HTERT RPE-1 (cell line): ENCODE measurements around the gene CCDC38.
"Not testable (repeated sequence)": the region's sequence is repeated elsewhere in the genome, so short reads cannot be mapped to it uniquely, and the experiment has no call there.

Source experiments
- in situ Hi-C: fragments of 300-500 bp; cut with MboI; formaldehyde crosslinking; loops from 4 replicates; pipeline ENCODE4 v1.14.3; 2020; ENCODE audit warnings: low sequenced_read_pairs

Gene CCDC38

DNA sequence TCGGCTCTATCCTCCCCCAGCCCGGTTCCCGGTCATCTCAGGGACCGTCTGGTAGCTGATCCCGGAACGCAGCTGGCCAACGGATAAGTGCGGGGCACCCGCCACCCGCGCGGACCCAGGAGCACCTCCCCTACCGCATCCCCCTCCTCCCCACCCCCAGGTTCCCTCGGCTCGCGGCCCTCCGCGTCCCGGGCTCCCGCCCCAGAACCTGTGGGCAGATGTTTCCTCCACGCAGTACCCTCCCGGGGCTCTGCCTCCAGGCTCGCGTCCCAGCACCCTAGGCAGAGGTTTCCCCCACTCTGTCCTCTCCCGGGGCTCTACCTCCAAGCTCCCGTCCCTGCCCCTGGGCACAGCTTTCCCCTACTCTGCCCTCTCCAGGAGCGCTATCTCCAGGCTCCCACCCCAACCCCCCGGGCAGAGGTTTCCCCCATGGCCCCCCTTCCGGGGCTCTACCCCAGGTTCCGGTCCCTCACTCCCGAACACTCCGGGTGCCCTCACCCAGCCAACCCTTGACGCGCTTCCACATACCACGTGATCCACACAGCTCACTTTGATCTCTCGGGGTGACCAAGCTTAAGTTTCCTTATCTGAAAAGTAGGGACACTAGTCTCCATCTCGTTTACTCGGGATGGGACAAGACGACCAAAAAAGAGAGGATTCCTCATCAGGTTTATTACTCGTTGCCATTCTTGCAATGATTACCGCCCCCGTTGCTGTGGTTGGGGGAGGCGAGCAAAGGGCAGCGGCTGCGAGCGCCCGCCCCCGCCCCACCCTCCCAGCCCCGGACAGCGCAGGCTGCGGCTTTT lies at the start of gene CCDC38:
CCDC38 (minus strand) TSS at position 91 of the 806 bp plus-strand sequence. CDS start 6,105 bp downstream, outside the sequence.
- in situ Hi-C loops, result no loop called here

DNA sequence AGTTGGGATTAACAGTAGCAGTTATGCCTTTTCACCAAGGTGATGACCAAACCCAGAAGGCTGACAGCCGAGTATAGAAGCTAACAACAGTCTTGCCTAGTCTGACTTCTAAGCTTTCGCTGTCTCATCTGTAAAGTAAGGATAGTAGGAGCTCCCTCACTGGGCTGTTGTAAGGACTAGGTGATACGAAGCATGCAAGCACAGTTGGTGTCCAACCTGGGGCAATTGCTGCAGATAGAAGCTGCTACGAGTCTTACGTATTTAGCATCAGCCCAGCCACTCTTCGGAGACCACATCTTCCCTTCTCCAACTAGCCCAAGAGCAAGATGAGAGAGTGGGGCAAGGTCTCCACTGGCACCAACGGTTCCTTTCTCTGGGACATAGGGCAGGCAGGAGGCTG lies 47.7 kb upstream of the CCDC38 start:
- in situ Hi-C loops, result no loop called here

- in situ Hi-C loops, result no loop called here
Measured at GRCh38 chr12:95989504-95990123, 47.2 kb upstream of the CCDC38 start.

GRCh38 chr12:95988506-95989275 lies 46.3 kb upstream of the CCDC38 start:
- in situ Hi-C loops, result no loop called here

DNA sequence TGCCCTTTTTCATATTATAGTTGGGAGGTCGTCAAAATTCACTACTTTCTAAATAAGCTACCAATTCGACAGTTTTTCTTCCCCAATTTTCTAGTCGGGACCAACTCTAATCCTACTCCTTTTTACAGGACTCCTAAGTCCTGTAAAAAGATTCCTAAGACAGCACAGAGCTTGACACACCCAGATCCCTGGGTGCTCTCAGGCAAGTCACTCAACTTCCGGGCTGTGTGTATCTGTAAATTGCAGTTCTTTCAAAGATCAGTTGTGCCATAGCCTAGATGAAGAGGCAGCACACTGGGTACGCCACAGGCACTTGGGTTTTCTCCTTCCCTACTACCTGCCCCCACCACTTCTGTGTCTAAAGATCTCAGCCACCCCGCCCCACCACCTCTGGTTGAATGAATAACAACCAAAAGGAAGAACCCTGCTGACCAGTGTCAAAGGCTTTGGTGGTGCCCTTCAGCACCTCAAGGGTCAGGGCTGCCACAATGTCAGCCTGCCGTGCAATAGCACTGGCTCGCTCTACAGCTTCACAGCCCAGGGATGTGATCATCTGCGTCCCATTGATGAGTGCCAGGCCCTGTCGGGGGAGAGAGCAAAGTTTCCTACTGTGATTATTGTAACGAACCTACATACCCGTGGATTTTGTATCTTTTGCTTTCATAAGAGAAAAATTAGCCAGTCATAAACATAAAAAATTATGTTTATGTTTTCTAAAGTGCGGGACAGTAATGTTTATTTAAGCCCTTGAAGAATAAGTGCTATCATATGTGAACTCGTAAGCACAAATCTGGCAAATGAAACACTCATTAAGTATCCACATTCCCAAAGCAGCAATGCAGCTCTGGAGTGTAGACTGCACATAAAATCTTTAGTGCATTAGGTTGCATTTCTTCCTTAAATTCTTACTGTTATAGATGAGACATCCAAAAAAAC lies 44.5 kb upstream of the CCDC38 start:
- in situ Hi-C loops, result no loop called here

DNA sequence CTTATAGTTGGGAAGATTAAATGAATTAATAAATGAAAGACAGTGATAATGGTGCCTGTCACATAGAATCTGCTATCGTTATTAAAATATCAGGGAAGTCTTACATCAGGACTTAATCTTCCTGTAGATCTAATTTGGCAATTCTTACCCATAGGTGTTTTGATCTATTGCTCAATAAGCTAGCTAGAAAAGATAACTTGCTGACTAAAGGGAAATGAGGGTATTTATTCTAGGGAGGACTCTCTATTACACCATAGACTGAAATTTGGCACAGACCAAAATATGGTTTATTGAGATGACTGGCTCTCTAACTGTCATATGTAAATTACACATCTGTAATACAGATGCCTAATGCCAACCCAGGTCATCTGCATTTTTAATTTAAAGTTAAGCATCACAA lies 42.3 kb upstream of the CCDC38 start:
- in situ Hi-C loops, result no loop called here

- in situ Hi-C loops, result no loop called here
Measured at GRCh38 chr12:95982602-95983001, 40.2 kb upstream of the CCDC38 start.

DNA sequence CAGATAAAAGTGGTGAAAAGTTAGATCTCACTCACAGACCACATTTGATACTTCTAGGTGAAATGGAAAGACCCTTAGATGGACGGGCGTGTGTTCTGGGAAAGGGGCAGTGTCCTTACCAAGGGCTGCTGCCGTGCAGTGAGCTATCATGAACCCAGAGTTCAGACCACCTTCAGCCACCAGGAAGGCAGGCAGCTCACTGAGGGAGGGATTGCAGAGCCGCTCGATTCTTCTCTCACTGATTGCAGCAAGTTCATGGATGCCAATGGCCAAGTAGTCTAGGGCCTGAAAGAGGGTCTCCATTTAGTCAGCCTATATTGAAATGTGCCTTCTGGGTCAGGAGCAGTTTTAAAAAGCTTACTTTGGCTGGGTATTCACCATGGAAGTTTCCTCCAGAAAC lies 38.0 kb upstream of the CCDC38 start:
- in situ Hi-C loops, result no loop called here

- in situ Hi-C loops, result no loop called here
Measured at GRCh38 chr12:95978774-95979173, 36.4 kb upstream of the CCDC38 start.

GRCh38 chr12:95978351-95978750 lies 35.9 kb upstream of the CCDC38 start:
- in situ Hi-C loops, result no loop called here

DNA sequence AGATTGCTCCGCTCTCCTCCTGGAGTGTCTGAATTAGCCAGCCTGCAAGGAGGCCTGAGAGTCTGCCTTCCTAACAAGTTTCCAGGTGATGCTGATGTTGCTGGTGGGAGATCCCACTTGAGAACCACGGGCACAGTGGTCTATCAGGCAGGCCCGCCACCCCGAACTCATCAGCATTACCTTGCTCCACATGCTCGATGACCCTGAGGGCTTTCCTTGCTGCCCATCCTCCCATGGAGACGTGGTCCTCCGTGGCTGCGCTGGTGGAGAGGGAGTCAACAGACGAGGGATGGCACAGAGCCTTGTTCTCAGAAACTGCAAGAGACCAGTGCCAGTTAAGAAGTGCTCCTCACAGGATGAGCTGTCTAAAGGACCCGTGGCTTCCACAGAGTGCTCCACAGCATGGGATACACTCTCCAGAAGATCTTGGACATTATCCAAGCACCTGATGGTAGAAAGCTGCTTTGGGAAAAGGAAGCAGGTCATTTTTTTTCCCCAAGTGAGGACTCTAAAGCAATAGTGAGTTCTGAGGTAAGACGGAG lies 35.4 kb upstream of the CCDC38 start:
- in situ Hi-C loops, result no loop called here

GRCh38 chr12:95976416-95976832 lies 34.0 kb upstream of the CCDC38 start:
- in situ Hi-C loops, result no loop called here

DNA sequence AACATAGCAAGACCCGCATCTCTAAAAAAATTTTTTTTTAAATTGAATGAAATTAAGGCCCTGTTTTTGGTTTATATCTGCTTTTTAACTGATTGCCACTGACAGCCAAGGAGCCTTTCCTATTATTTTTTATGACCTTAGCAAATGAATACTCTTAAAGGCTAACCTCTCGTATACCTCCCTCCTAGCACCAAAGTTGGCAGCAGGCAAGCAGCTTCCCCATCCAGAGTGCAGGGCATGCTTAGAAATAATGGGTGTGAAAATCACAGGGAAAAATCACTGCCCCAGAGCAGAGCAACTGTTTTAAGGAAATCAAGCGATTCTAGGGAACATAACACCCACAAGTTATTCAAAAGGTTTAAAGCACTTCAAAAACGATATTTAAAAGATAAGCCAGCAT lies 33.1 kb upstream of the CCDC38 start:
- in situ Hi-C loops, result no loop called here

- in situ Hi-C loops, result no loop called here
Measured at GRCh38 chr12:95974358-95974757, 31.9 kb upstream of the CCDC38 start.

DNA sequence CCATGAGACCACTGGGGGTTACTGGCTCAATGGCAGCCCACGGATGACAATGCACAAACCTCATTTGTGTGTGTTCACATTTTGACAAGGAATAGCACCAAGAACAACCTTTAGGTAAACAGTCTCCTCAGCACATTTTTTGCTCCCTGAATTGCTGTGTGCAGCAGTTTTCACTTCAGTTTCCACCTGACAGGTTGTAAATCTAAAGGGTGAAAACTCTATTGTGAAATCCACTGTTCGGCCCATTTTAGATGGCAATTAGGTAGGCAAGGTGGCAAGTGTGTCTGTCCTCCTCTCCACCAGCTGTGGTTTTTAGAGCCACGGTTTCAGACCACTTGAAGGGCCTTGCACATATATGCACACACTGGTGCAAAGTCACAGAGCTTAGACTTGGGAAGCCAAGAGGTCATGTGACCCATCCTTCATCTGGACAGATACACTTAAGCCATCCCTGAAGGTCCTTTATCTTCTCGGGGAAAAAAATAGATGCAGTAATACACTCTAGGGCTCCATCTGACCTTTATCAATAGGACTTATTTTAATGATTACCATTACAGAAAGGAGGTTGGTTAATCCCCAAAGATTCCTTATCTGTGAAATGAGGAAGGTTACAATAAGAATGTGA lies 30.5 kb upstream of the CCDC38 start:
- in situ Hi-C loops, result no loop called here

GRCh38 chr12:95970905-95971304 lies 28.5 kb upstream of the CCDC38 start:
- in situ Hi-C loops, result no loop called here

DNA sequence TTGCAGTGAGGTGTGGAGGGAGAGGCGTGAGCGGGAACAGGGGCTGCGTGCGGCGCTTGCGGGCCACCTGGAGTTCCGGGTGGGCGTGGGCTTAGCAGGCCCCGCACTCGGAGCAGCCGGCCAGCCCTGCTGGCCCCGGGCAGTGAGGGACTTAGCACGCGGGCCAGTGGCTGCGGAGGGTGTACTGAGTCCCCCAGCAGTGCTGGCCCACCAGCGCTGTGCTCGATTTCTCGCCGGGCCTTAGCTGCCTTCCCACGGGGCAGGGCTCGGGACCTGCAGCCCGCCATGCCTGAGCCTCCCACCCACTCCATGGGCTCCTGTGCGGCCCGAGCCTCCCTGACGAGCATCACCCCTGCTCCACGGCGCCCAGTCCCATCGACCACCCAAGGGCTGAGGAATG lies 26.7 kb upstream of the CCDC38 start:
- in situ Hi-C loops, result not testable (repeated sequence)

GRCh38 chr12:95967301-95967700 lies 24.9 kb upstream of the CCDC38 start:
- in situ Hi-C loops, result no loop called here

- in situ Hi-C loops, result no loop called here
Measured at GRCh38 chr12:95966287-95966870, 24.0 kb upstream of the CCDC38 start.

- in situ Hi-C loops, result no loop called here
Measured at GRCh38 chr12:95963096-95963495, 20.7 kb upstream of the CCDC38 start.
